ENCODE data around the gene DHRS3. TPM values are rescaled to one million over a fixed set of nuclear protein-coding genes. Genes with fewer than 3 reads are reported as not detected.
A peak's percentile ranks its signal among the peaks of the same experiment; 100 is the strongest.

The DHRS3 gene
- total RNA-seq, 1 experiment from 2014 or later = 54.5 TPM

DNA sequence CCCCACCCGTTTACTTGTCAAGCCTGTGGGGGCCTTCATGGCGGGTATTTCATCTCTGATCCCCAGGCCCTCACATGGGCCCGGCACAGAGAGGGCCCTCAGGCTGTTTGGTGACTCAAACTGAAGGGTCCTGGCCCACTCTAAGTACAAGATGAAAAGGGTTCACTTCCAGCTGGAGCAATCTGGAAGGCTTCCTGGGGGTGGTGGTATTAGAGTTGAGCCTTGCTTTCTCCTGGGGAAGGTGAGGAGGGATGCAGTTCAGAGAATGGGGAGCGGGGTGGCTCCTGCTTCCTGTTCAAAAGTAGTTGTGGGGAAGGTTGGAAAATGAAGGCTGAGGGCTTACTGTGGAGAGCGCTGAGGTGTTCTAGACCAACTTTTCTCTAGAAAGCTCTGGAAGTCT, 47.7 kb downstream of the DHRS3 start:
- Mint-ChIP-seq H3K36me3 (ENCODE audit: insufficient read depth in 1 of 3, low read depth in 3 of 3) (peaks cover 5 to 71% (median 67%) of the 10 kb centered on the region in 3 experiments), H3K9me3 (no peaks in the 10 kb centered on the region), H3K27me3 (ENCODE audit: low read depth) (no peaks in the 10 kb centered on the region; the same call in 1 of the 2 replicates), H3K27ac (peak overlapping the region; percentile 34 to 79 (median 51); a peak in 3 of 7 replicates), H3K4me1 (no peaks in the 10 kb centered on the region), H3K4me3 (no peak overlapping the region)
- no peak overlapping the region for H3K4ac ChIP-seq (ENCODE audit: low read depth, low read length)
- no CpG with 5 or more reads among the region's 5 CpGs for WGBS (ENCODE audit: extremely low coverage, insufficient read length, low lambda C conversion rate)
- no peak overlapping the region for H2BK20ac ChIP-seq (ENCODE audit: low read depth, low read length, poor library complexity, severe bottlenecking)
- no peak overlapping the region for H3T11ph ChIP-seq (ENCODE audit: low read length)
- TF ChIP-seq, protein P1, sequence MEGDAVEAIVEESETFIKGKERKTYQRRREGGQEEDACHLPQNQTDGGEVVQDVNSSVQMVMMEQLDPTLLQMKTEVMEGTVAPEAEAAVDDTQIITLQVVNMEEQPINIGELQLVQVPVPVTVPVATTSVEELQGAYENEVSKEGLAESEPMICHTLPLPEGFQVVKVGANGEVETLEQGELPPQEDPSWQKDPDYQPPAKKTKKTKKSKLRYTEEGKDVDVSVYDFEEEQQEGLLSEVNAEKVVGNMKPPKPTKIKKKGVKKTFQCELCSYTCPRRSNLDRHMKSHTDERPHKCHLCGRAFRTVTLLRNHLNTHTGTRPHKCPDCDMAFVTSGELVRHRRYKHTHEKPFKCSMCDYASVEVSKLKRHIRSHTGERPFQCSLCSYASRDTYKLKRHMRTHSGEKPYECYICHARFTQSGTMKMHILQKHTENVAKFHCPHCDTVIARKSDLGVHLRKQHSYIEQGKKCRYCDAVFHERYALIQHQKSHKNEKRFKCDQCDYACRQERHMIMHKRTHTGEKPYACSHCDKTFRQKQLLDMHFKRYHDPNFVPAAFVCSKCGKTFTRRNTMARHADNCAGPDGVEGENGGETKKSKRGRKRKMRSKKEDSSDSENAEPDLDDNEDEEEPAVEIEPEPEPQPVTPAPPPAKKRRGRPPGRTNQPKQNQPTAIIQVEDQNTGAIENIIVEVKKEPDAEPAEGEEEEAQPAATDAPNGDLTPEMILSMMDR (conservative IDR thresholded peaks at IDR 0.05) = no peak
- no peak overlapping the region for H4K5ac ChIP-seq (ENCODE audit: insufficient read length, low read depth, low read length)
- no peaks in the 10 kb centered on the region for H4K20me1 ChIP-seq (ENCODE audit: control insufficient read depth, insufficient read depth, insufficient read length)
- no peak overlapping the region for H2BK12ac ChIP-seq (ENCODE audit: insufficient read length, low read depth, low read length)
- no peak overlapping the region for H3K27ac ChIP-seq (ENCODE audit: insufficient read length, low read depth, low read length)
- no peak overlapping the region for H2AK5ac ChIP-seq (ENCODE audit: insufficient read length, low read length)
- no peaks in the 10 kb centered on the region for H3K79me2 ChIP-seq (ENCODE audit: insufficient read depth, low read length)
- no peak overlapping the region for H2BK15ac ChIP-seq (ENCODE audit: low read depth, low read length)
- H4K91ac ChIP-seq (ENCODE audit: insufficient read length, low read depth, low read length) = no peak overlapping the region
- no peaks in the 10 kb centered on the region for H3K9me3 ChIP-seq (ENCODE audit: control insufficient read depth, low read depth, low read length)
- no peak overlapping the region for H3K56ac ChIP-seq (ENCODE audit: insufficient read length, low read depth, low read length)
- H3K79me1 ChIP-seq (ENCODE audit: insufficient read depth, low read depth, low read length, poor library complexity, severe bottlenecking) = no peaks in the 10 kb centered on the region
- no peak overlapping the region for H3K9ac ChIP-seq (ENCODE audit: extremely low read depth, insufficient read length, low read length)
- DNase-seq = no peak
- no peaks in the 10 kb centered on the region for H3K27me3 ChIP-seq (ENCODE audit: insufficient read depth, low read length)
- no peak overlapping the region for H3K18ac ChIP-seq (ENCODE audit: insufficient read length, low read depth, low read length)
- no peak overlapping the region for H3K23ac ChIP-seq (ENCODE audit: insufficient read length, low read depth, low read length)
- no peak overlapping the region for H2BK120ac ChIP-seq (ENCODE audit: low read depth, low read length, poor library complexity, severe bottlenecking)
- no peaks in the 10 kb centered on the region for H3K4me1 ChIP-seq (ENCODE audit: insufficient read depth, low read length)
- no peak overlapping the region for H2BK5ac ChIP-seq (ENCODE audit: insufficient read length, low read length)
- no peak overlapping the region for H4K8ac ChIP-seq (replicated peaks; ENCODE audit: insufficient read length, low read depth, low read length)
- H2AFZ ChIP-seq (ENCODE audit: low read length) = no peak overlapping the region
- no peaks in the 10 kb centered on the region for H3K23me2 ChIP-seq (ENCODE audit: insufficient read length, low read depth, low read length, poor library complexity, severe bottlenecking)
- no peak overlapping the region for H3K4me2 ChIP-seq (ENCODE audit: insufficient read depth, insufficient read length, low read length)
- H3K14ac ChIP-seq (ENCODE audit: insufficient read depth, low read length) = no peak overlapping the region

All from H9 (cell line).